Right ventricle myocardium superior (tissue), 1 donor: Measurements from ENCODE around the gene WNT11. TPM values are rescaled to one million over a fixed set of nuclear protein-coding genes. Genes with fewer than 3 reads are reported as not detected.

Source experiments
- ATAC-seq: fragments of 200-7000 bp; cut with Tn5 transposase; one replicate; pipeline ENCODE4 v1.9.1; 2020; ENCODE audit warnings: mild to moderate bottlenecking; ENCODE audit not compliant: poor library complexity
- DNase-seq: peaks from one replicate; pipeline ENCODE4 v3.0.0-alpha.2; 2020
- intact Hi-C: fragments of 100-400 bp; cut with DNase I; formaldehyde crosslinking; loops from one replicate; pipeline ENCODE4 v1.11.2; 2022
- total RNA-seq: library from RNA; stranded (reverse); fragmentation: NEBNext Ultra II Directional; extraction: Animal tissue kit (Norgen Biotek cat#: 25700); gene quantifications from one replicate; pipeline ENCODE4 v1.2.1, GENCODE V29; 2021
- donor health status: DM: no; HTN: yes; CAD: no; lungs with severe emphysema.

WNT11 gene
- total RNA-seq, 1 donor from 2014 or later: 20.0 TPM

- DNase-seq (peak; percentile 95), ATAC-seq (peak; percentile 93)
- intact Hi-C loops: loop anchor here (2.0 to 10.0 kb wide), 2 partner anchors 255 to 347 kb away; no protein-coding TSS in a partner anchor
Measured at GRCh38 chr11:76152086-76152681, 54.1 kb downstream of the WNT11 start.

- no peak for ATAC-seq
- intact Hi-C loops: loop anchor here (2.0 to 10.0 kb wide), 2 partner anchors 255 to 347 kb away; no protein-coding TSS in a partner anchor
- DNase-seq: no peak
Measured at GRCh38 chr11:76151556-76152085, 54.7 kb downstream of the WNT11 start.

- DNase-seq (no peak), ATAC-seq (no peak)
- intact Hi-C loops: loop anchor here (10.0 kb wide), 1 partner anchor 345 kb away; no protein-coding TSS in a partner anchor
Measured at GRCh38 chr11:76150141-76150540, 56.2 kb downstream of the WNT11 start.

GRCh38 chr11:76149713-76150112 lies 56.6 kb downstream of the WNT11 start:
- intact Hi-C loops: loop anchor here (10.0 kb wide), 1 partner anchor 345 kb away; no protein-coding TSS in a partner anchor
- no peak for ATAC-seq
- no peak for DNase-seq

GRCh38 chr11:76148941-76149613 lies 57.2 kb downstream of the WNT11 start:
- no peak for DNase-seq
- intact Hi-C loops: no loop called here
- no peak for ATAC-seq

- no peak for ATAC-seq
- no peak for DNase-seq
- intact Hi-C loops: no loop called here
Measured at GRCh38 chr11:76148231-76148630, 58.1 kb downstream of the WNT11 start.

GRCh38 chr11:76147106-76147740 lies 59.1 kb downstream of the WNT11 start:
- intact Hi-C loops: no loop called here
- no peak for ATAC-seq
- DNase-seq: no peak

- ATAC-seq (no peak), DNase-seq (no peak)
- intact Hi-C loops: no loop called here
Measured at GRCh38 chr11:76143274-76143673, 63.0 kb downstream of the WNT11 start.

- ATAC-seq (no peak), DNase-seq (no peak)
- intact Hi-C loops: no loop called here
Measured at GRCh38 chr11:76141901-76142588, 64.3 kb downstream of the WNT11 start.

GRCh38 chr11:76140912-76141574 lies 65.3 kb downstream of the WNT11 start:
- peak; percentile 78 for DNase-seq
- intact Hi-C loops: no loop called here
- peak; percentile 86 for ATAC-seq

- ATAC-seq (no peak), DNase-seq (no peak)
- intact Hi-C loops: loop anchor here (10.0 kb wide), 1 partner anchor 65 kb away; no protein-coding TSS in a partner anchor
Measured at GRCh38 chr11:76139314-76139713, 67.0 kb downstream of the WNT11 start.

Other genes with a start within 250 kb of the WNT11 start
- 18.3 TPM for gene THAP12, start 174.6 kb upstream of the WNT11 start, total RNA-seq
- 1.5 TPM for gene GVQW3, start 174.8 kb upstream of the WNT11 start, total RNA-seq
- gene EMSY, start 238.5 kb upstream of the WNT11 start, total RNA-seq: 18.3 TPM